ENCODE results near the gene KAZN.

KAZN gene

GRCh38 chr1:14825396-14825795, 226.9 kb downstream of the KAZN start:
- DNase-seq (ENCODE audit: low read depth in 2 of 2): no peak

DNA sequence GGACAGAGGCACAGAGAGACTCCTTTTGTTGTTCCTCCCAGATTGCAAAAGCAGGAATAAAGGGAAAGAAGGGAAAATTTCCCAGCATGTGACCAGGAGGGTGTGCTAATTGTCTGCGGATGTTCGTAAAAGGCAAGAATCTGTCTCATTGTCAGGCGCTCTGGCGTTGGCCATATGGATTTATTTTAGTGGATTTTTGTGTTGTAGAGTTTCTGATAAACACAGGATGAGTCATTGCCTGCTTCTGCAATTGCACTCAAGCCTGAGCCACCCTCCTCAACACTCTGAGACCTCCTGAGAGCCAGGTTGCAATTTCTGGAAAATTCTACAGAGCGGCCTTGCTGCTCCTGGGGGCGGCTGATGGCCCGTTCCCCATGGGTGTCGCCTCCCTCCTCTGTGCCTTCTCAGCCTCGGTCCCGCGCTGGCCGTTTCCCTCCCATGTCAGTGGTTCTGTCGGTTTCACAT, 227.7 kb downstream of the KAZN start:
- DNase-seq (ENCODE audit: low read depth in 2 of 2): no peak

GRCh38 chr1:14826731-14827326, 228.3 kb downstream of the KAZN start:
- DNase-seq (ENCODE audit: low read depth in 2 of 2): no peak

DNA sequence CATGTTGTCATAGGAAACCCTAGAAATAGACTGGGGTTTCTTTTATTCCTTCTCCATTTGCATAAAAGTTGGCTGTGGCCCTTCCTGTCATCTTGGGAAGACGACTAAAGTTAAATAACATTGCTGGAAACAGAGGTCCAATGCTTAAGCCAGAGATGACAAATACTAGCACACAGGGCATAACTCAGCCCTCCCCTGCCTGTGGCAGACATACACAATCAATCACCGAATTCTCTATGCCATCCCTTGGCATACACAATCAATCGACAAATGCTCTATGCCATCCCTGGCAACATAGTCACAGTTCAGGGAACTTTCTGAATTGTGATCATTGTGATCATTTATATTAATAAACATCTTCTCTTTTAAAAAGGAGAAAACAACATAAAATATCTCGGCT, 229.4 kb downstream of the KAZN start:
- no peak for DNase-seq (ENCODE audit: low read depth in 2 of 2)

DNA sequence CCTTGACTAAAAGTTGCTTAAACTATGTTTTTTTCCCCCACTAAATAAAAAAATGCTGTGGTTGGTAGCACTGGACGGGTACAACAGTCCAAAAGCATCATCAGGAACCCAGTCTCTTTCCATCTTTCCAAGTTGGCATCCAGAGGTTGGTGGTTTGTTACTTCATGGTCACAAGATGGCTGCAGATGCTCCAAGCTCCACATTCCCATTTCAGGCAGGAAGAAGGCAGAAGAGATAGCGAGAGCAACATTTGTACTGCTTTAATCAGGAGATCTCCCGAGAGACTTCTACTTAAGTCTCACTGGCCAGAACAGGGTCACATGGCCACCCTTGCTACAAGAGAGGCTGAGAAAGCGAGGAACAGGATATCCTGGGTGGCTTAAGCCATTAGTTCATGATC, 230.2 kb downstream of the KAZN start:
- DNase-seq (ENCODE audit: low read depth in 2 of 2): no peak

DNA sequence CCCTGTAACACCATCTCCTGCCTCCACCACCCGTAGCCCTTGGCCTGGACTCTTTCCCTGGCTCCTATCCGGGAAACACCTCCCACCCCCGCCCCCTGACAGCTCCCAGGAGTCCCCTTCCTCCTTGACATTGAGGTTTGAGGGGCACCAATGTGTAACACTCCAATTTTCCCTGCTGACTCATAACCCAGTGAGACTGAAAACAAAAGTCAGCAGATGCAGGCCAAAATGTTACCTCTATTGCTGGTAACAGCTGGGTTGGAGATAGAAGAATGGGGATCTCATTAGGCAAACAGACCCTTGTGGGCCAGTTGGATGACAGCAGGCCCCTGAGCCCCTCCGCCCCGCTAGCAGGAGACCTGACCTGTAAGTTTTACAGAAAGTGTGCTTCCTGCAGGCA, 237.2 kb downstream of the KAZN start:
- DNase-seq (ENCODE audit: low read depth in 2 of 2): no peak

DNA sequence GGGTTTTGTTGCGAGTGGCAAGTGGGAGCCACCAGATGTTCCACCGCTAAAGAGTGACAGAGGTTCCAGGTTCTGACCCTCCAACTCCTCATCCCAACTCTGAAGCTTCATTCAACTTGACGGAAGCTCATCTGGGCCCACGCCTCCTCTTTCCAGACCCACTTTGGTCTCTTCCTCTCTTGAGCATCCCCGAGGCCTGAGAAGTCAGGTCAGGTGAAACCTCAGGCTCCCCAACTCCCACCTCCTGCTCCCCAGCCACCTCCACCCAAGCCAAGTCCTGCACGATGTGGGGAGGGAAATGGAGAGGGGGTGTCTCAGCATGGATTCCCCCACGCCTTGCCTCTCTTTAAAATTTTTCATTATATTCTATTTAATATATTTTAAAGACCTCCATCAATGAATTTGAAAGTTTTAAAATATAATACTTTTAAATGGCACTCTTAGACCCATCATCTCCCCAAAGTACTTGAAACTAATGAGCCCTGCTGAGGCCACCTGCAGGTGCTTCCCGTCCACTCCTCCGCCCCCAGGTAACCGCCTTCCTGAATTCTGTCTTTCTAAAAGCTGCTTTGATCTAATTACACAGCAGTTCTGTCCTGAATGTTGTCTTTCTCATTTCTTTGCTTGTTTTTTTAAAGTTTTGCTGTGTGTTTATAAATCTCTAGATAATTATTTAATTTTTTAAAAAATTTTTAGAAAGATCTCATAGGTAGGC, 238.1 kb downstream of the KAZN start:
- no peak for DNase-seq (ENCODE audit: low read depth in 2 of 2)

DNA sequence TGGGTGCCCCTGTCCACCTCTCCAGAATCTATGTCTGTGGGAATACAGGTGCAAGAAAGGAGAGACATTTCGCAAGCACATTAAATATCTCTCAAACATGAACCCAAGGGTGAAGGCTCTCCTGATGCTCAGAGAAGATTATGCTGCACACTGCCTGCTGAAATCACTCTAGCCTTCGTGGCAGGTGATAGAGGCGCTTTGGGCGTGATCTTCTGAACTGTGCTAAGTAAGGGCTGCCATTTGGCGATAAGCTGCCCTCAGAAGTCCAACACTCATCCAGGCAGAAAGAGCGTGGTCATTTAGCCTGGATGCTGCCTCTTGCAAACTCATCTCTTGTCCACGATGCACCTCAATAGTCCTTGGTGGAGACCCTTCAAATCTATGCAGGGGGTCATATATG, 241.9 kb downstream of the KAZN start:
- DNase-seq (ENCODE audit: low read depth in 2 of 2): no peak

- no peak for DNase-seq (ENCODE audit: low read depth in 2 of 2)
Measured at GRCh38 chr1:14841456-14841855, 243.0 kb downstream of the KAZN start.

DNA sequence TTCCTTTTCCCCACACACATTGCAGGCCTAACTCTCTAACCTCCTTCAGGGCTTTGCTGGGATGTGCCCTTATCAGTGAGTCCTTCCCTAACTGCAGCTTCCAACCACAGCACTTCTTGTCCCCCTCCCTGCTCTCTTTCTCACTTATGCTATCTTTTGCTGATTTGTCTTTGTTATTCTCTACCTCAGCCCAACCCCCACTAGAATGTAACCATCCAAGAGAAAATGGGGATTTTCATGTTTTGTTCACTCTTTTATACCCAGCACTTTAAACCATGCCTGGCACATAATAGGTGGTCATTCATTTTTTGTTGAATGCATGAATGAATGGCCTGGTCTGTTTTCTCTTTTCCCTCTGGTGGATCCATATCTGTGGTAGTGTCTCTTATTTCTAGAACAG, 243.5 kb downstream of the KAZN start:
- DNase-seq (ENCODE audit: low read depth in 2 of 2): no peak

DNA sequence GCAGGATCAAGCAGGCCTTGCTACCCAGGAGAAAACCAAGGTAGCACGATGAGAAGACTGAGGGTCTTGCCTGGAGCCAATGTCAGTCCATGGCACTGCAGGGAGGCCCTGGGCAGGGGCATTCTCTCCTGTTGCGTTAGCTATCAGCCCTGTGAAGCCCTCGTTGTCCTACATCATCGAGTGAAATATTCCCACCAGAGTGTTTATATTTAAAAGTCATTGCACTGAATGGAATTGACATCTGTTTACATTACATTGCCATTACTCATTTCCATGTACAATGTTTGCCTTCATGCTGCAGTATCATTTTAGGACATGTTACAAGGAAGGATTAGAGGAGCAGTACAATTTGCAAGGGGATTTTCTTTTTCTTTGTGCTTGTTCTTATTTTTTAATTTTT, 243.9 kb downstream of the KAZN start:
- no peak for DNase-seq (ENCODE audit: low read depth in 2 of 2)

DNA sequence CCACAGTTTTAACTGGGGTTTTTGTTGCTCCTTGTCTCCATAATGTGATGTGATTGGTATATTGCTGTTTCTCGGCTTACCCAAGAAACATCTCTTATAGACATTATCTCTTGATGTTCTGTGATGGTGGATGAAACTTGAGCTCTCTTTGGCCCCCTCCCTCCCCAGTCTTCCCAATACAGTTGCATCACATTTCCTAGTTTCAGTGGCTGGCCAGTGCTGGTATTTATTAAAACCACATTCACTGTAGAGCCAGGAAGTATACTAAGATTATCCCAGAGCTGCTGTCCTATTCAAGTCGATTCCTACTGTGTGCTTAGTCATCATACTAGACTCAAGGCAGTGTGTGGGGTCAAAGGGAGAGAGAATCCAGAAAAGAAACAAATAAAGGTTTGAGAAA, 244.4 kb downstream of the KAZN start:
- DNase-seq (ENCODE audit: low read depth in 2 of 2): no peak

- DNase-seq (ENCODE audit: low read depth in 2 of 2): no peak
Measured at GRCh38 chr1:14843525-14843924, 245.0 kb downstream of the KAZN start.

GRCh38 chr1:14844356-14844755, 245.9 kb downstream of the KAZN start:
- no peak for DNase-seq (ENCODE audit: low read depth in 2 of 2)

DNA sequence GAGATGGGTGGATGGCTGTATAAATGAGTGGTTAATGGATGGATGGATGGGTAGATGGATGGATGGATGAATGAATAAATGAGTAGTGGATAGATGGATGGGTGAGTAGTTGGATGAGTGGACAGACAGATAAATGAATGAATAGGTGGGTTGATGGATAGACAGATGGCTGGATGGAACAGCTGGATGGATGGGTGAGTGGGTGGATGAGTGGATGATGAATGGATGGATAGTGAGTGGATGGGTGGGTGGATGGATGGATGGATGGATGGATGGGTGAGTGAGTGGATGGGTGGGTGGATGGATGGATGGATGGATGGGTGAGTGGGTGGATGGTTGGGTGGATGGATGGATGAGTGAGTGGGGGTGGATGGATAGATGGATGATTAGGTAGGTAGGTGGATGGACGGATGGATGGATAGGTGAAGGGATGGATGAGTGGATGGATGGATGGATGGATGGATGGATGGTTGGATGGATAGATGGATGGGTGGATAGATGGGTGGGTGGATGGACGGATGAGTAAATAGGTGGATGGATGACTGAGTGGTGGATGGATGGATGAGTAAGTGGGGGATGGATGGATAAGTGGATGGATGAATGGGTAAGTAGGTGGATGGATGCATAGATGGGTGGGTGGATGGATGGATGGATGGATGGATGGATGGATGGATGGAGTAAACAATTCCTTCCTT, 246.6 kb downstream of the KAZN start:
- DNase-seq (ENCODE audit: low read depth in 2 of 2): no peak

DNA sequence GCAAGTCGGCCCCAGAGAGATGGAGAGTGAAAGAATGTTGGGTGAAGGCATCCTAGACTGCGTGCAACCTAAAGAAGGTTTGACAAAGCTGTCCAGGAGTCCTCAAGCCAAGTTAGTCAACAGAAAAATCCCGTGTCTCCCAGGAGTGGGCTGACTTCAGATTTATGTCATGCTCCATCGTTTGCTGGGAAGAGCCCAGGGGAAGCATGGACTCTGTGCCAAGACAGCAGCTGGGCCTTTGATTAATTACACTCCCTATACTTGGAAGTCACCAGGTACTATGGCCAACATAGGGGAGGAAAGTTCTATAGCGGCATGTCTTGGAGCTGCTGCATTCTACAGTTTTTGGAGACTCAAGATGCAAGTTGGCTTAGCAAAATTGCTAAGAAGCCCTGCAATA, 247.4 kb downstream of the KAZN start:
- DNase-seq (ENCODE audit: low read depth in 2 of 2): no peak

GRCh38 chr1:14846688-14847087, 248.2 kb downstream of the KAZN start:
- DNase-seq (ENCODE audit: low read depth in 2 of 2): no peak

- no peak for DNase-seq (ENCODE audit: low read depth in 2 of 2)
Measured at GRCh38 chr1:14848203-14848602, 249.7 kb downstream of the KAZN start.

GRCh38 chr1:14848625-14849024, 250.1 kb downstream of the KAZN start:
- no peak for DNase-seq (ENCODE audit: low read depth in 2 of 2)

DNA sequence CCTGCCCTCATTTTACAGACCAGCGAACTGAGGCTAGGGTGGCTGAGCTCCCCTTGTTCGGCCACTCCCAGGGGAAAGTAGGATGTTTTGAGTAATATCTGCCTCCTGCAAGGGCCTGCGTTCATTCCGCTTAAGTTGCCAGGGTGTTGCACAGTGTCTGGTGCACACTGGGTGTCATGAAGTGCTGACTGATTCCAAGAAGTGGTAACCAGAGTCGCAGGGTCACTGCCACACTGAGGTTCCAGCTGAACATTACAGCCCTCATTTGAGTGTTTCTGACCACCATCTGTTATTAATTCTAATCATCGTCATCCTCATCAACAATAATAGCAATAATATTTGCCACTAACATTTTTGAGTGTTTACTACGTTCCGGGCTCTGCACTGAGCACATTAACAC, 250.6 kb downstream of the KAZN start:
- no peak for DNase-seq (ENCODE audit: low read depth in 2 of 2)

DNA sequence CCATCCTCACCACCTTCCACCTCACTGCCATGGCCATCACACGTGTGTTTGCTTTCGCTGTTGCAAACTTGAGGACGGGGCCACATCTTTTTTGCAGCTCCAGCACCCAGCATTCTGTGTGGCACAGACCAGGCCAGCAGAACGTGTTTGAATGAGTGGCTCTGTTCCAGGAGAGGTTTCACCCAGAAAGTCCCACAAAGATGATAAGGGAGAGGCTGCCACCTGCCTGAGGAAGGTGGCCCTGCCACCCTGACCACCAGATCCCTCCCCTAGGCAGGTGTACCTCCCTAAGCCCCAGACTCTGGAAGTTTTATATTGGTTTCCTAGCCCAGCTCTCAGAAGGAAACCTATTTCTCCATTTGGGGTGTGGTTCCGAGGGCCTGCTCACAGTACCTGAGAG, 252.1 kb downstream of the KAZN start:
- no peak for DNase-seq (ENCODE audit: low read depth in 2 of 2)

DNA sequence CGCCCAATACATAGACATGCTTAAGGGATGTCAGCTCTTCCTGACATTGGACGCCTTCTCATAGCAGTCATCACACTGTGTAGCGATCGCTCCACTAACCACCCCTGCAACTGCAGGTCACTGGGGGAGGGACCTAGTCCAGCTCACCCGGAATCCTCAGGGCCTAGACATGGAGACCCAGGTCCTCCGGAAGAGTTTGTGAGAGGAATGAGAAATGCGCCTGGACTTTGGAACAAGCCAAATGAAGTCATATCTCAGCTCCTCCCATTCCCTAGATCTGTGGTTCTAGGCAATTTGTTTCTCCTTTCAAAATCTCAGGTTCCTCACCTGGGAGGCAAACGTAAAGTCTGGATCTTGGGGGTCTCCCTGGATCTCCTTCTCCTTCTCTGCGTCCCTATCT, 253.3 kb downstream of the KAZN start:
- DNase-seq (ENCODE audit: low read depth in 2 of 2): no peak

DNA sequence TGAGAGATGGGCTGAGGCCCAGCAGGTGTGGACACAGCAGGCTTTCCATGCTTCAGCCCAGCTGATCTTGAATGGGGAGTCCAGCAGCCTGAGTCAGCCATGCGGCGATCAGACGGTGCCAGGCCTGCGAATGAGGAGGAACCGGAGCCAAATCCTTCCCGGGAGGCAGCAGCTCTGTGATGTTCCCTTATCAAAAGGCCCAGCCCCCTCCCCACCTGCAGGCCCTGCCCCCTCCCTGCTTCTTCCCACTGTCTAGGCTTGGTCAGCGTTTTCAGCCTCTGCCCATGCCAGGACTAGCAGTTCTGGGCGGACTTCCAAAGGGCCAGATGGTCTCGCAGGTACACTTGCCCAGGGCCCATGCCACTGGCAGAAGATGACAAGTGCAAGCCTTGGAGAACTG, 253.8 kb downstream of the KAZN start:
- DNase-seq (ENCODE audit: low read depth in 2 of 2): no peak
